Activated naive CD4-positive, alpha-beta T cell treated with anti-CD3 and anti-CD28 coated beads, Interleukin-2, amount 50 U/mL, for 16 hours (primary cell): Measurements from ENCODE around the gene ANKRD53.

Source experiments
- DNase-seq: peaks from one replicate; pipeline ENCODE4 v3.0.0-alpha.2; 2020

Gene ANKRD53

GRCh38 chr2:70966681-70967080 lies 11.7 kb upstream of the ANKRD53 start:
- no peak for DNase-seq

- no peak for DNase-seq
These were observed 11.2 kb upstream of the ANKRD53 start for GRCh38 chr2:70967189-70967588.

- DNase-seq = no peak
These were observed 3.8 kb upstream of the ANKRD53 start for GRCh38 chr2:70974592-70974991.

- no peak for DNase-seq
These were observed 3.2 kb upstream of the ANKRD53 start for GRCh38 chr2:70975237-70975636.

- no peak for DNase-seq
These were observed 725 bp upstream of the ANKRD53 start for GRCh38 chr2:70977605-70978205.

GRCh38 chr2:70979180-70979488 lies 704 bp downstream of the ANKRD53 start:
- DNase-seq = no peak

- no peak for DNase-seq
These were observed 1.2 kb downstream of the ANKRD53 start for GRCh38 chr2:70979626-70980025.

- DNase-seq = no peak
These were observed 3.0 kb downstream of the ANKRD53 start for GRCh38 chr2:70981421-70981820.

GRCh38 chr2:70981866-70982810 lies 3.7 kb downstream of the ANKRD53 start:
- no peak for DNase-seq

GRCh38 chr2:70982971-70983370 lies 4.5 kb downstream of the ANKRD53 start:
- no peak for DNase-seq

- no peak for DNase-seq
These were observed 5.2 kb downstream of the ANKRD53 start for GRCh38 chr2:70983506-70984227.

GRCh38 chr2:70984228-70984575 lies 5.8 kb downstream of the ANKRD53 start:
- DNase-seq = no peak

GRCh38 chr2:70984576-70985282 lies 6.3 kb downstream of the ANKRD53 start:
- peak; percentile 84 for DNase-seq

- no peak for DNase-seq
These were observed 6.9 kb downstream of the ANKRD53 start for GRCh38 chr2:70985283-70985688.

- DNase-seq = no peak
These were observed 7.5 kb downstream of the ANKRD53 start for GRCh38 chr2:70985956-70986355.

- no peak for DNase-seq
These were observed 8.2 kb downstream of the ANKRD53 start for GRCh38 chr2:70986499-70987189.

GRCh38 chr2:70987386-70987785 lies 9.0 kb downstream of the ANKRD53 start:
- no peak for DNase-seq

- DNase-seq = no peak
These were observed 9.7 kb downstream of the ANKRD53 start for GRCh38 chr2:70988151-70988550.

GRCh38 chr2:70988726-70989648 lies 10.6 kb downstream of the ANKRD53 start:
- no peak for DNase-seq

- DNase-seq = no peak
These were observed 11.8 kb downstream of the ANKRD53 start for GRCh38 chr2:70990216-70990615.

- DNase-seq = no peak
These were observed 12.7 kb downstream of the ANKRD53 start for GRCh38 chr2:70991142-70991541.

- no peak for DNase-seq
These were observed 13.3 kb downstream of the ANKRD53 start for GRCh38 chr2:70991742-70992141.
